D721Med (cell line): ENCODE results near the gene IKZF2.

Experiments used
- DNase-seq: peaks from one replicate; pipeline ENCODE4 v3.0.0; 2011; ENCODE audit warnings: low spot score; ENCODE audit not compliant: insufficient read length
- FAIRE-seq: peaks from 2 replicates; lab custom pipeline; 2011; peaks lifted over from hg19 to GRCh38; lab: Jason Lieb, UNC
- TF ChIP-seq, protein P1 (sequence below): IDR thresholded peaks from 2 replicates; pipeline ENCODE4 v1.5.1; 2012; ENCODE audit warnings: mild to moderate bottlenecking, control low read depth; ENCODE audit not compliant: insufficient read depth; ENCODE audit errors: missing control alignments

IKZF2 gene

DNA sequence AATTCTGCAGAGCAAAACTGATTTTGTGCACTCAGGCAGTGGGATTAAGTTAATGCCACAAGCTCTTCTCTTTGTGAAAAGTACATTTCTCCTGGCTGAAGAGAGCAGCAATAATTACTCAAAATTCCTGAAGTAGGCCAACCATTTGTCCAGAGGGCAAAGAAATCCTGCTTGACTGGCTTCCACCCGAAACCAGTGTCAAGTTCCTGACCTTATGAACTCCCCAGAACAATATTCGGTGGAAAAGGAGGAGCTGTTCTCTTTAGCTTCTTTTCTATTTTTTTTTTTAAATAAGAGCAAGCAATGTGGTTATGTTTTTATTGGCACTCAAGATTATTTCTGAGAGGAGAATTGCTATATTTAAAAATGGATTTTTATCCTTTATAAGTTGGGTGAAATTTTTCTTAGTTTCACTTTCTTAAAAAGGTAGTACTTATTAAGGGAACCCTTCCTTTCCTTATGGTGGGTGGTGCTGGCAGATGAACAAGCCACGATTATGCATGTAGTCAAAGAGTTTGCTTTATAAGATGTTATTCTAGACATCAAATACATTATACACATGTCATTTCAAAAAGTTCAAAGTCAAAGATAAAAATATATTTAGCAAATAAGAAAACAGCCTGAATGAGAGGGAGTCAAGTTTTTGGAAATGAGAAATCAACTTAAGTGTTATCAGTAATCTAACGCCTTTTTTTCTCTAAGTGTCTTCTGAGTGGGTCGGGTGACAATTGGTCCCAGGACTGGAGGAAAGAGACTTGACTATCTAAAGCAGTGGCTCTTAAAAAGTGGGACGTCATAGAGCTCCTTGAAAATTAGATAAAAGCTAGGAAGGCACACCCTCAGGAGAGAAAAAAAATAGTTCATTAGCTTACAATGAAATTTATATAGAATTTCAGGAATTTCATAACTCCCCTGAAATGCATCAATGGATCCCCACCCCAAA, 194.5 kb downstream of the IKZF2 start:
- no peak for DNase-seq
- TF ChIP-seq, protein P1, sequence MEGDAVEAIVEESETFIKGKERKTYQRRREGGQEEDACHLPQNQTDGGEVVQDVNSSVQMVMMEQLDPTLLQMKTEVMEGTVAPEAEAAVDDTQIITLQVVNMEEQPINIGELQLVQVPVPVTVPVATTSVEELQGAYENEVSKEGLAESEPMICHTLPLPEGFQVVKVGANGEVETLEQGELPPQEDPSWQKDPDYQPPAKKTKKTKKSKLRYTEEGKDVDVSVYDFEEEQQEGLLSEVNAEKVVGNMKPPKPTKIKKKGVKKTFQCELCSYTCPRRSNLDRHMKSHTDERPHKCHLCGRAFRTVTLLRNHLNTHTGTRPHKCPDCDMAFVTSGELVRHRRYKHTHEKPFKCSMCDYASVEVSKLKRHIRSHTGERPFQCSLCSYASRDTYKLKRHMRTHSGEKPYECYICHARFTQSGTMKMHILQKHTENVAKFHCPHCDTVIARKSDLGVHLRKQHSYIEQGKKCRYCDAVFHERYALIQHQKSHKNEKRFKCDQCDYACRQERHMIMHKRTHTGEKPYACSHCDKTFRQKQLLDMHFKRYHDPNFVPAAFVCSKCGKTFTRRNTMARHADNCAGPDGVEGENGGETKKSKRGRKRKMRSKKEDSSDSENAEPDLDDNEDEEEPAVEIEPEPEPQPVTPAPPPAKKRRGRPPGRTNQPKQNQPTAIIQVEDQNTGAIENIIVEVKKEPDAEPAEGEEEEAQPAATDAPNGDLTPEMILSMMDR: no peak
- no peak for FAIRE-seq

DNA sequence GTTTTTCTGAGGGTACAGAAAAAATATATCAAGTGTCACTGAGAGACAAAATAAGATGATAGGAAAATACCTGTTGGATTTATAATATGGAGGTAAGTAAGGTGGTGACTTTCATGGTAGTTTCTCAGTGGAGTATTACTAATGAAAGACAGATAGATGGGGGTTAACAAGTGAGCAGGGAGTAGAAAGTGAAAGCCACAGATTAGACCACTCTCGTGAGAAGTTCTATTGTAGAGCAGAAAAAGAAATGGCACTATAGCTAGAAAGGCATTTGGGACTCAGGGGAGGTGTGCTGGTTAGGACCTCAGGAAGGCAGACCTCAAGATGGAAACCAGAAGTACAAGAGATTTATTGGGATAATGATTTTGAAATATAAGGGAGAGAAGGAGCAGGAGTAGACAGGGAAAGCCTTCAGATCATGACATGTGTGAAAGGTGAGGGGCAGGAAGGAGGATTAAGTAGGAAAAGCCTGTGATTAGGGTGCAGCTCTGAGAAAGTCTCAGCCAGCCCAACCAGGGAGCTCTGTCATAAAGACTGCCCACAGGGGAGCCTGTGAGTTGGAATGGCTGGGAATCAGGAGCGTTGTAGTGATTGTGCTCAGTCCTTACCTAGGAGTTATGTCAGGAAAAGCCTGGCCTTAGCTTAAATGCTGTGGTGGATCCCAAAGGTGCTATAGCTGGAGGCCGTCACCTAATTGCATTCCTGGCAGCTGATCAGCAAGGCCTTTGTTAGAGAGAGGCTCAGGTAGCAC, 198.1 kb downstream of the IKZF2 start:
- FAIRE-seq (no peak), DNase-seq (no peak)
- TF ChIP-seq, protein P1: no peak

DNA sequence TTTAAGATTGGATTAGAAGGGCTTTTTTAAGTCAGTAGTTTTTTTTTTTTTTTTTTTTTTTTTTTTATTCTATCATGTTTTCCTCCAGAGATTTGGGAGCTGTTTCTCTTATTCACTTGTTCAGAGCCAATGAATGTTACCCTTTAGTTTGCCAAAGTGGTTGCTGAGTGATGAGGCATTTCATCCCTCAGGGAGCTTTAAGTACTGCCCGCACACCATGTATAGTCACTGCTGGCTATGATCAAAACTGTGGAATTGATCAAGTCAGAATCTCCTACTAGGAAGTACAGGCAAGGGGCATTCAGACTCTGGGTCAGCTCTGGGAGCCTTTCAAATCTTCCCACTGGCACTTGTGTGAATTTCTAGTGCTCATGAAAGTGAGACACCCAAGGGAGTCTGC, 201.6 kb downstream of the IKZF2 start:
- FAIRE-seq (no peak), DNase-seq (no peak)
- TF ChIP-seq, protein P1: no peak
